B cell (primary cell): ENCODE results near the gene TRABD2A. TPM values are rescaled to one million over a fixed set of nuclear protein-coding genes. Genes with fewer than 3 reads are reported as not detected.

Experiments used
- ATAC-seq: fragments of 200-7000 bp; cut with Tn5 transposase; one replicate; pipeline ENCODE4 v1.10.0; 2021; ENCODE audit warnings: low read depth, mild to moderate bottlenecking, moderate number of reproducible peaks, moderate library complexity
- CTCF ChIA-PET: fragments of 350-600 bp; sonication (Branson Sonifier 250); formaldehyde crosslinking; loops from one replicate; lab custom pipeline; 2021; ENCODE audit warnings: antibody characterized with exemption, inconsistent platforms; lab: Charles Lee
- POLR2A ChIA-PET: fragments of 350-600 bp; sonication (Branson Sonifier 250); formaldehyde crosslinking; loops from one replicate; lab custom pipeline; 2021; ENCODE audit warnings: antibody characterized with exemption; lab: Charles Lee
- DNase-seq: peaks from one replicate; pipeline ENCODE4 v3.0.0; 2013
- H2AFZ ChIP-seq: 2 replicates; pipeline ENCODE4 v1.6.1; 2012; ENCODE audit warnings: mild to moderate bottlenecking, low read depth, low read length; ENCODE audit not compliant: insufficient read depth, poor library complexity, severe bottlenecking
- H3K27ac ChIP-seq, 2 donors: 1 replicate in 1 of 2; 2 replicates in 1 of 2; pipeline ENCODE4 v1.5.1; 2012 to 2013; ENCODE audit warnings: low read length in 2 of 2, mild to moderate bottlenecking in 2 of 2, moderate library complexity in 1 of 2
- H3K27me3 ChIP-seq, 4 experiments: fragments of 200-600 bp in 1 of 4; sonication (generic) in 1 of 4; replicated peaks in 1 of 4; 1 replicate in 2 of 4; 2 replicates in 2 of 4; pipeline versions ENCODE4 v1.6.1 to v1.7.0; 2013 to 2016; ENCODE audit warnings: low read length in 3 of 4, mild to moderate bottlenecking in 2 of 4, mixed read lengths in 1 of 4, moderate library complexity in 1 of 4; ENCODE audit not compliant: insufficient read depth in 4 of 4, control insufficient read depth in 3 of 4; ENCODE audit errors: control extremely low read depth in 1 of 4
- H3K36me3 ChIP-seq, 2 experiments: replicated peaks in 1 of 2; 1 replicate in 1 of 2; 2 replicates in 1 of 2; pipeline versions ENCODE4 v1.6.1 to v1.7.1; 2013; ENCODE audit warnings: low read length in 1 of 2; ENCODE audit not compliant: insufficient read depth in 2 of 2, control insufficient read depth in 1 of 2; ENCODE audit errors: control extremely low read depth in 1 of 2, extremely low read depth in 1 of 2
- H3K4me1 ChIP-seq, 2 donors: fragments of 200-600 bp in 1 of 2; sonication (generic) in 1 of 2; 1 replicate in 1 of 2; 2 replicates in 1 of 2; pipeline versions ENCODE4 v1.5.1 to v1.6.1; 2013 to 2017; ENCODE audit warnings: low read length in 2 of 2; ENCODE audit not compliant: control insufficient read depth in 2 of 2, insufficient read depth in 2 of 2
- H3K4me2 ChIP-seq: replicated peaks from 2 replicates; pipeline ENCODE3; 2012; ENCODE audit warnings: mild to moderate bottlenecking, low read depth, low read length; ENCODE audit not compliant: poor library complexity, severe bottlenecking
- H3K4me3 ChIP-seq, 5 experiments: fragments of 200-600 bp in 1 of 5; sonication (generic) in 1 of 5; 1 replicate in 3 of 5; 2 replicates in 2 of 5; pipeline versions ENCODE4 v1.5.1 to v1.7.0; 2011 to 2016; ENCODE audit warnings: low read length in 4 of 5, mild to moderate bottlenecking in 4 of 5, low read depth in 2 of 5, control low read depth in 1 of 5, moderate library complexity in 1 of 5; ENCODE audit not compliant: insufficient read depth in 1 of 5; ENCODE audit errors: control extremely low read depth in 1 of 5, extremely low read depth in 1 of 5
- H3K79me2 ChIP-seq: fragments of 200-600 bp; sonication (generic); one replicate; pipeline ENCODE4 v1.6.0; 2016; ENCODE audit warnings: low read length; ENCODE audit not compliant: control insufficient read depth, insufficient read depth
- H3K9ac ChIP-seq: fragments of 200-600 bp; sonication (generic); 2 replicates; pipeline ENCODE4 v1.6.1; 2017; ENCODE audit warnings: mild to moderate bottlenecking, low read length, moderate library complexity
- H3K9me3 ChIP-seq, 3 donors: one replicate each; pipeline versions ENCODE4 v1.6.1 to v1.7.1; 2013; ENCODE audit warnings: low read length in 2 of 3; ENCODE audit not compliant: control insufficient read depth in 2 of 3, insufficient read depth in 1 of 3; ENCODE audit errors: control extremely low read depth in 1 of 3
- H4K20me1 ChIP-seq: 2 replicates; pipeline ENCODE4 v1.6.0; 2012; ENCODE audit warnings: mild to moderate bottlenecking, low read length; ENCODE audit not compliant: insufficient read depth, control insufficient read depth, poor library complexity, severe bottlenecking
- H3K27ac Mint-ChIP-seq: one replicate; pipeline ENCODE4 v1.8.0; 2021; ENCODE audit warnings: mixed read lengths
- H3K27me3 Mint-ChIP-seq: one replicate; pipeline ENCODE4 v1.8.0; 2021; ENCODE audit warnings: mixed read lengths
- H3K4me1 Mint-ChIP-seq: one replicate; pipeline ENCODE4 v1.8.0; 2021; ENCODE audit warnings: mixed read lengths
- H3K4me3 Mint-ChIP-seq: one replicate; pipeline ENCODE4 v1.8.0; 2021; ENCODE audit warnings: mixed read lengths
- H3K9me3 Mint-ChIP-seq: one replicate; pipeline ENCODE4 v1.8.0; 2022; ENCODE audit warnings: mixed read lengths; ENCODE audit not compliant: insufficient read depth
- EZH2 ChIP-seq: IDR thresholded peaks from 2 replicates; pipeline ENCODE4 v1.6.1; 2012; ENCODE audit warnings: borderline replicate concordance, low read depth, mild to moderate bottlenecking, moderate library complexity, low read length; ENCODE audit not compliant: insufficient read depth, poor library complexity, severe bottlenecking
- WGBS: methylation state at CpG from one replicate; pipeline ENCODE4 v1.1.5; 2013; ENCODE audit warnings: missing lambda C conversion rate; ENCODE audit not compliant: insufficient coverage; 5-methylcytosine and 5-hydroxymethylcytosine counted together
- intact Hi-C: fragments of 100-400 bp; cut with micrococcal nuclease; formaldehyde crosslinking; loops from one replicate; pipeline ENCODE4 v1.10.0; 2022
- polyA plus RNA-seq: library from polyadenylated mRNA; depleted of rRNA; stranded (reverse); fragments of >200 nt; gene quantifications from 2 replicates; pipeline ENCODE4 v1.2.3, GENCODE V29; 2012
- total RNA-seq, 2 donors: library from RNA; stranded (reverse); fragments of 120-200 nt in 1 of 2; gene quantifications; 1 replicate in 1 of 2; 2 replicates in 1 of 2; pipeline versions ENCODE4 v1.2.3 to v1.2.4, GENCODE V29; 2013 to 2022
- TF ChIP-seq, protein P1 (sequence below): fragments of 200-600 bp; IDR thresholded peaks from one replicate; pipeline ENCODE4 v1.8.0; 2022; ENCODE audit warnings: antibody characterized with exemption, mild to moderate bottlenecking

Gene TRABD2A
- total and polyA plus RNA-seq, 2 donors (not counting 1 experiment from before 2014, with no cell fraction given), result 10.1 to 11.3 TPM

DNA sequence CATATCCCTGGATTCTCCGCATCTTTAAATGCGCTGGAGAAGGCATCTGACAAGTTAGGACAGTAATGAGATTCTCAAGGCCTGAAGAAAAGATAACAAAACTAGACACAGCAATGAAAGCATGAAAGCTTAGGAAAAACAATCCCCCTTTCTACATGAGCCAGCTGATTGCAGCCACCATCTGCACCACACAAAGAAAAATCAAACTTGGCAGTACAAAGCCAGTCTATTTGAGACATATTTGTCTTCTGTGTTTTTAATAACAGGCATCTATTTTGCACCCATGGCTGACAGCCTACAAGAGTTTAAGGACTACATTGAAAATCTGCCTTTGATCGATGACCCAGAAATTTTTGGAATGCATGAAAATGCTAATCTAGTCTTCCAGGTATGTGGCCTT, 83.6 kb downstream of the TRABD2A start:
- TF ChIP-seq EZH2, result no peak
- TF ChIP-seq, protein P1, sequence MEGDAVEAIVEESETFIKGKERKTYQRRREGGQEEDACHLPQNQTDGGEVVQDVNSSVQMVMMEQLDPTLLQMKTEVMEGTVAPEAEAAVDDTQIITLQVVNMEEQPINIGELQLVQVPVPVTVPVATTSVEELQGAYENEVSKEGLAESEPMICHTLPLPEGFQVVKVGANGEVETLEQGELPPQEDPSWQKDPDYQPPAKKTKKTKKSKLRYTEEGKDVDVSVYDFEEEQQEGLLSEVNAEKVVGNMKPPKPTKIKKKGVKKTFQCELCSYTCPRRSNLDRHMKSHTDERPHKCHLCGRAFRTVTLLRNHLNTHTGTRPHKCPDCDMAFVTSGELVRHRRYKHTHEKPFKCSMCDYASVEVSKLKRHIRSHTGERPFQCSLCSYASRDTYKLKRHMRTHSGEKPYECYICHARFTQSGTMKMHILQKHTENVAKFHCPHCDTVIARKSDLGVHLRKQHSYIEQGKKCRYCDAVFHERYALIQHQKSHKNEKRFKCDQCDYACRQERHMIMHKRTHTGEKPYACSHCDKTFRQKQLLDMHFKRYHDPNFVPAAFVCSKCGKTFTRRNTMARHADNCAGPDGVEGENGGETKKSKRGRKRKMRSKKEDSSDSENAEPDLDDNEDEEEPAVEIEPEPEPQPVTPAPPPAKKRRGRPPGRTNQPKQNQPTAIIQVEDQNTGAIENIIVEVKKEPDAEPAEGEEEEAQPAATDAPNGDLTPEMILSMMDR, result no peak
- H3K9me3 ChIP-seq, result peaks cover 4 to 5% (median 5%) of the 10 kb centered on the region in 3 donors
- no peak overlapping the region for H3K4me2 ChIP-seq
- H3K36me3 ChIP-seq, result no peaks in the 10 kb centered on the region
- Mint-ChIP-seq H3K4me1 (peaks cover 2% of the 10 kb centered on the region), H3K27ac (no peak overlapping the region), H3K27me3 (peaks cover 3% of the 10 kb centered on the region), H3K4me3 (no peak overlapping the region), H3K9me3 (peaks cover 5% of the 10 kb centered on the region)
- H2AFZ ChIP-seq, result no peak overlapping the region
- no peaks in the 10 kb centered on the region for H3K79me2 ChIP-seq
- POLR2A ChIA-PET, result no interaction called here
- ATAC-seq, result no peak
- no peaks in the 10 kb centered on the region for H3K4me1 ChIP-seq
- no peaks in the 10 kb centered on the region for H4K20me1 ChIP-seq
- intact Hi-C loops, result no loop called here
- no peak overlapping the region for H3K27ac ChIP-seq
- no peaks in the 10 kb centered on the region for H3K27me3 ChIP-seq
- H3K4me3 ChIP-seq, result no peak overlapping the region
- no peak for DNase-seq
- CTCF ChIA-PET, result no interaction called here
- no peak overlapping the region for H3K9ac ChIP-seq
- WGBS, result no CpG with 5 or more reads among the region's 3 CpGs

DNA sequence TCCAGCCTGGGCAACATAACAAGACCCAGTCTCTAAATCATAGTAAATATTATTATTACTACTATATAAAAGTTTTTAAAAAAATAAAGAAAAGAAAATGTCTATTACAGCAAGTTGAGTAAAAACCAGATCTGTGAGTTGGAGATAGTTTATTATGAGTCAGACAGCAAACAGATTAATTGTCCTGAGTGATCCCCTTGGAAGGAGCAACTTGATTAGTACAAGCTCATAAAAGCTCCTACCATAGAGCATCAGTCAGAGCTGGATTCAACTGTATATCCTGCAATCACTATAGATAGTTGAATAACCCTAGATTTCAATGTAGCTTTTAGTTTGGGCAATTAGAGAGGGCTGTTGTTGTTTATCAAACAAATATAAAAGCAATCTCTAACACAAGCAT, 84.1 kb downstream of the TRABD2A start:
- H3K4me3 Mint-ChIP-seq, result no peak overlapping the region
- ChIA-PET CTCF (no interaction called here), POLR2A (no interaction called here)
- Histone ChIP-seq H3K4me1 (no peaks in the 10 kb centered on the region), H3K27me3 (no peaks in the 10 kb centered on the region), H3K36me3 (no peaks in the 10 kb centered on the region), H3K4me2 (no peak overlapping the region), H3K9me3 (peaks cover under 1 to 5% (median 2%) of the 10 kb centered on the region in 3 donors), H4K20me1 (no peaks in the 10 kb centered on the region), H2AFZ (no peak overlapping the region), H3K79me2 (no peaks in the 10 kb centered on the region), H3K4me3 (no peak overlapping the region), H3K27ac (no peak overlapping the region), H3K9ac (no peak overlapping the region)
- peaks cover under 1% of the 10 kb centered on the region for H3K9me3 Mint-ChIP-seq
- ATAC-seq, result no peak
- no peak for DNase-seq
- peaks cover 3% of the 10 kb centered on the region for H3K27me3 Mint-ChIP-seq
- TF ChIP-seq EZH2, result no peak
- TF ChIP-seq, protein P1, result no peak
- intact Hi-C loops, result no loop called here
- peaks cover 2% of the 10 kb centered on the region for H3K4me1 Mint-ChIP-seq
- no peak overlapping the region for H3K27ac Mint-ChIP-seq
